SK-N-MC (cell line): ENCODE data around the gene TRABD2B.

Experiments
- EZH2 ChIP-seq: fragments of 200-600 bp; sonication (generic); IDR thresholded peaks from one replicate; pipeline ENCODE4 v1.6.1; 2017; ENCODE audit warnings: antibody characterized with exemption
- FOXP2 ChIP-seq: optimal IDR thresholded peaks from 2 replicates; pipeline ENCODE3; 2011; ENCODE audit warnings: mild to moderate bottlenecking, moderate library complexity; ENCODE audit not compliant: insufficient read depth; ENCODE audit errors: extremely low read length, control extremely low read depth
- POLR2AphosphoS5 ChIP-seq: IDR thresholded peaks from 2 replicates; pipeline ENCODE4 v1.6.1; 2012; ENCODE audit warnings: mild to moderate bottlenecking, low read depth, low read length, borderline replicate concordance

- no peak for TF ChIP-seq EZH2
- no peak for TF ChIP-seq POLR2AphosphoS5
- TF ChIP-seq FOXP2 = no peak
Measured at GRCh38 chr1:47761201-47761930, 235.8 kb downstream of the TRABD2B start.
